ENCODE results near the gene GIMAP2.

- TF ChIP-seq CTCF (IDR thresholded peaks at IDR 0.05; ENCODE audit: insufficient read depth, low read depth, low read length) = no peak
- no peak for TF ChIP-seq EZH2 (IDR thresholded peaks at IDR 0.05; ENCODE audit: insufficient read depth, low read length)
Observed at GRCh38 chr7:150663802-150664494, 21.6 kb upstream of the GIMAP2 start.

Measured in astrocyte (in vitro differentiated cells and primary cell).